Measurements from ENCODE around the gene CMTR2.

DNA sequence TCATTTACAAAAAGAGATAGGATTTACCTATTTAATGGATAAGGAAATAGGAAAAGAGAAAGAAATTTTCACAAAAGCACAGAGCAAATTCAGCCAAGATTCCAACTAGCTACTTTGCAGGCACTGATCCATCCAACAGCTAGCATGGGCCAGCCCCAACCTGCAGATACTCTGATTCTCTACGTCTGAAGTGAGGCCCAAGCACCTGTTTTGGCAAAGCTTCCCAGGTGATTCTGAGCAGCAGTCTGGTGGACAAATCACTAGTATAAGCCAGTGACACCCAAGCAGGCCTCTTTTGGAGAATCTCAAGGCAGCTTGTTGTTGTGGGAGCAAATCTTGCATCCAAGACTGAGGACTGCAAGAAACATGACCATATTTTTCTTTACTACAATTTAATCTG, 48.4 kb upstream of the CMTR2 start:
- TF ChIP-seq, protein P1, sequence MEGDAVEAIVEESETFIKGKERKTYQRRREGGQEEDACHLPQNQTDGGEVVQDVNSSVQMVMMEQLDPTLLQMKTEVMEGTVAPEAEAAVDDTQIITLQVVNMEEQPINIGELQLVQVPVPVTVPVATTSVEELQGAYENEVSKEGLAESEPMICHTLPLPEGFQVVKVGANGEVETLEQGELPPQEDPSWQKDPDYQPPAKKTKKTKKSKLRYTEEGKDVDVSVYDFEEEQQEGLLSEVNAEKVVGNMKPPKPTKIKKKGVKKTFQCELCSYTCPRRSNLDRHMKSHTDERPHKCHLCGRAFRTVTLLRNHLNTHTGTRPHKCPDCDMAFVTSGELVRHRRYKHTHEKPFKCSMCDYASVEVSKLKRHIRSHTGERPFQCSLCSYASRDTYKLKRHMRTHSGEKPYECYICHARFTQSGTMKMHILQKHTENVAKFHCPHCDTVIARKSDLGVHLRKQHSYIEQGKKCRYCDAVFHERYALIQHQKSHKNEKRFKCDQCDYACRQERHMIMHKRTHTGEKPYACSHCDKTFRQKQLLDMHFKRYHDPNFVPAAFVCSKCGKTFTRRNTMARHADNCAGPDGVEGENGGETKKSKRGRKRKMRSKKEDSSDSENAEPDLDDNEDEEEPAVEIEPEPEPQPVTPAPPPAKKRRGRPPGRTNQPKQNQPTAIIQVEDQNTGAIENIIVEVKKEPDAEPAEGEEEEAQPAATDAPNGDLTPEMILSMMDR (IDR thresholded peaks at IDR 0.05), result no peak
- TF ChIP-seq SMC3 (IDR thresholded peaks at IDR 0.05; ENCODE audit: low read depth, low read length) (no peak), RAD21 (IDR thresholded peaks at IDR 0.05; ENCODE audit: low read length) (no peak), EP300 (IDR thresholded peaks at IDR 0.05; ENCODE audit: borderline replicate concordance in 1 of 2, low read depth in 1 of 2, low read length in 1 of 2) (no peak), EZH2phosphoT487 (IDR thresholded peaks at IDR 0.05; ENCODE audit: borderline replicate concordance, low read depth) (no peak)
